Measurements from ENCODE around the gene PTAFR.

DNA sequence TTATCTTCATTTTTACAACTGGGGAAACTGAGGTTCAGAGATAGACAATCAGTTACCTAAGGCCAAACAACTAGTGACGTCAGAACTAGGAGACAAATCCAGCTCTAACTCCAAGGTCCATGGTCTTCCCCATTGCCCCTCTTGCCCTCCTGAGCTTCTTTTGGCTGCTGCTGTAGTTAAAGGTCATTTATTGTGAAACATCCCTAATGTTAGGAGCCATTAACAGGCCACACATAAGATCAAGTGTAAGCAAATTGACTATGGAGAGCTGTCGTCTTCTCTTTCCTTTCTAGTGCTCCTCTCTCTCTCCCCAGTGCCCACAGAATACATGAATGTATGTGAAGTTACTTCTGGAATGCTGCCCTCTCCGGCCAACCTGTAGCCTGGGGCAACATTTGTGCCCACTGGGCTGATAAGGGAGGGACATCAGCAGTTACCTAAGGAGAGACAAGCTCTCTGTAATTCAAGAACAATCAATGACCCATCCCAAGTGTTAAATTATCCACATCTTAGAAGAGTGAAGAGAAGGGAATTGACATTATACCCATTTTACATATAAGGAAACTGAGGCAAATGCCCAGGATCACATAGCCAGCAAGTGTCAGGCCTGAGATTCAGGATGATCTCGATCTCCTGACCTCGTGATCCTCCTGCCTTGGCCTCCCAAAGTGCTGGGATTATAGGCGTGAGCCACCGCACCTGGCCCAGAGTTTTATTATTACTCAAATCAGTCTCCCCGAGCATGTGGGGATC, 40.1 kb downstream of the PTAFR start:
- TF ChIP-seq EP300 (IDR thresholded peaks at IDR 0.05) (no peak), POLR2A (IDR thresholded peaks at IDR 0.05) (no peak)

Measured in tibial nerve (tissue), 3 donors.